CD1c-positive myeloid dendritic cell (primary cell): Measurements from ENCODE around the gene RB1.

Experiments
- DNase-seq: peaks from one replicate; pipeline ENCODE4 v3.0.0-alpha.2; 2016; ENCODE audit errors: extremely low spot score

Gene RB1

DNA sequence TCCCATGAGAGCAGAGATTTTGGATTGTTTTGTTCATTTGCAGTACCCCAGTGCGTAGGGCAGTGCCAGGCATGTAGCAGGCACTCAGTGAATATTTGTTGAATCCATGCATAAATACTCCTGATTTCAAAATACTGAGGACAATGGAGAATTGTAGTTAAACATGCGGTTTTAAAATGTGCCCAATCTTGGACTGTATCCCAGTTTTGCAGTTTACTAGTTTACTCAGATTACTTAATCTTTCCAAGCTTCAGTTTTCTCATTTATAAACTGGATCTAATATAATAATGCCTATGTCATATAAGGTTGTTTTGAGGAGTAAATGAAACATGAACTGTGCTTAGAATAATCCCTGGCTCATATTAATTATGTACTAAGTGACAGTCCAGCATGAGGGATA is 190.3 kb downstream of the RB1 start:
- no peak for DNase-seq

DNA sequence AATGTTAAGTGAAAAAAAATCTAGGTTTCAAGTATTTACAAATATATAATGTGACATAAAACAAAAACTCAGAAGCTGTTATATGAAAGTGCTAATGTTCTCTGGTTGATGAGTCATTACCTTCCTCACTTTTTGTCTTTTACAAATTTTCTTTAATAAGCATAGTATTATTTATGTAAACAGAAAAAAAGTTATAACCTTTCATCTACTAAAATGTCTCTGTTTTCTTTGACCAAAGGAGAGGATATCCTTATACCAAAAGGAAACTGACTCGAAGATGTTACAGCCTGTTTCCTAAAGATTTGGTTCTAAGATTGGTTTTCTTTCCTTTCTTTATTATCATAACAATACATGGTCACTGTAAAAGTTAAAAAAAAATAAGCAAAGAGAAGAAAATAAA is 191.3 kb downstream of the RB1 start:
- DNase-seq = no peak

DNA sequence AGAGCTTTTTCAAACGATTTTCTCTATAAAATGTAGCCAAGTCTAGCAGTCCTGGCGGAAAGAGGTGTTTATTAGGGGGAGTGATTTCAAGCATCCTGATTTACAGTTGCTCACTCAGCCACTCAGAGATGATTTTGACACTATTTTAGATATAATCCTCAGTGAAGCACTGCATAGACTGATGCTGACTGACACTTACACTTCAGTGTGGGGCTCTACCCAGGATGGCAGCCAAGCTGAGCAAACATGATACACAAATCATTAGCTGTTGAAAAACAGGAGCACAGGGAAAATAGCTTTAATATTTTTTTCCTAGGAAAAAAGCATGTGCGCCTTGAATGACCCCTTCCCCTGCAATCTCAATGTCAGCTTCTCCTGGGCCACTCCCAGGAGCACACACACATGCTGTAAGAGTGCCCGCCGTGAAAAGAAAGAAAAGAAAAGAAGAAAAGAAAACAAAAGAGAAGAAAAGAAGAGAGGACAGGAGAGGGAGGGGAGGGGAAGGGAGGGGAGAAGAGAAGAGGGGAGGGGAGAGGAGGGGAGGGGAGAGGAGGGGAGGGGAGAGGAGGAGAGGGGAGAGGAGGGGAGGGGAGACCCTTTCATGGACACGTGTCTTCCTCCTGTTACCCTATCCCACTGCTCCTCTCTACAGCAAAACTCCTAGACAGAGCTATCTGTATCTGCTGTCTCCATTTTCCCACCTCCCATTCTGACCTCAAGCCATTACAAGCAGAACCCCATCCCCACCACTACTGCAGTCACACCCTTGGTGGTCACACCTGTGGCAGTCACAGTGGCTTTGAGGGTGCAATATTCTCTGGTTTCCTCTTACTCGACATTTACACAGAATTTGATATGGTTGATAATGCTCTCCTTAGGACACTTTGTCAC is 193.0 kb downstream of the RB1 start:
- DNase-seq = no peak

DNA sequence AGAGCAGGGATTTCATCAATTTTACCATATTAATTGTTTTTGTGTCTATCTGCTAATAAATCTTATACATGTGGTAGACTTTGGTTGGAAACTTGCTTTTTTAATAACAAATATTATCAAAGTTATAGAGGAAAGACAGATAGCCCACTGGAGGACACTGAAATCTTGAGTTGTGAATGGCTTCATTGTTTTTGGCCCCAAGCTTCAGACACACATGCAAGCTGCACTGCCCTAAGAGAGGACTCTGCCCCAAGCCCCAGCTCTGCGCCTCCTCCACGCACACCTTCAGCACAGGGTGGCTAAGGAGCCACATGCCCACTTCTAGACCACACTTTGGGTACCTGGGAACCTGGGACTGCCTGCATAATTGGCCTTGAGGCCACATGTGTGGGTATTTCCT is 194.1 kb downstream of the RB1 start:
- no peak for DNase-seq

DNA sequence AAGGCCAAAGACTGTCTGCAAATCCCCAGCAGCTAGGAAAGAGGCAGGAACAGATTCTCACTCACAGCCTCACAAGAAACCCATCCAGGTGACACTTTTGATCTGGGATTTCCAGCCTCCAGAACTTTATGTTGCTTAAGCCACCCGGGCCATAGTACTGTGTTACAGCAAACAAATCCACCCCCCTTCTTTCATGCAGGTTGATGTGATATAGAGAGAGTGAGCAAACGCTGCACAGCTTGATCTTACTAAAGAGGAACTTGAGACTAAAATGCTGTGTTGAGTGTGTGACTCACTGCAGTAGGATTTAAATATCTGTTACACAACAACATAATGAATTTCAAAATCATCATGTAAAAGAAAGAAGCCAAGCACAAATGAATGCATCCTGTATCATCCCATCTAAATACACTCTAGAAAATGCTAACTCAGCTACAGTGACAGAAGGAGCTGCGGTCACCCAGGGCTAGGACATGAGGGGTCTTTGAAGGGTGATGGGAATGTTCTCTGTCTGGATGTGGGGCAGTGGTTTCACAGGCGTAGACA is 197.2 kb downstream of the RB1 start:
- peak; percentile 90 for DNase-seq

DNA sequence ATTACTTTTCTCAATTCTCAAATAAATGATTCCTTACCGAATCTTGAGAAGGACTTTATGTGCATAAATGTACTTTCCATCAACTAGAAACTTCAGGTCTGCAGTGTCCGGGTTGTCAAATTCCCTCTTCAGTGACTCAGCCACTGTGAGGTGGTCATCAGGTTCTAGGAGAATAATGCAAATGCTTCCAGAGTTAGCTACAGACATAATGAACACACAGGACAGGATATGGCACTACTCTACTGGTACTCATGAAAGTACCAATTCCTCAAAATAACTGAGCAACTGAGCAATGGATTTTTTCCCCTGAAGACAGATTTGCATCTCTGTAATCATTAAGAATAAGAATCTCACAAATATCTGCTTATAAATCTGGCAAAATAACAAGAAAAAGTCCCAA is 198.2 kb downstream of the RB1 start:
- peak; percentile 54 for DNase-seq

DNA sequence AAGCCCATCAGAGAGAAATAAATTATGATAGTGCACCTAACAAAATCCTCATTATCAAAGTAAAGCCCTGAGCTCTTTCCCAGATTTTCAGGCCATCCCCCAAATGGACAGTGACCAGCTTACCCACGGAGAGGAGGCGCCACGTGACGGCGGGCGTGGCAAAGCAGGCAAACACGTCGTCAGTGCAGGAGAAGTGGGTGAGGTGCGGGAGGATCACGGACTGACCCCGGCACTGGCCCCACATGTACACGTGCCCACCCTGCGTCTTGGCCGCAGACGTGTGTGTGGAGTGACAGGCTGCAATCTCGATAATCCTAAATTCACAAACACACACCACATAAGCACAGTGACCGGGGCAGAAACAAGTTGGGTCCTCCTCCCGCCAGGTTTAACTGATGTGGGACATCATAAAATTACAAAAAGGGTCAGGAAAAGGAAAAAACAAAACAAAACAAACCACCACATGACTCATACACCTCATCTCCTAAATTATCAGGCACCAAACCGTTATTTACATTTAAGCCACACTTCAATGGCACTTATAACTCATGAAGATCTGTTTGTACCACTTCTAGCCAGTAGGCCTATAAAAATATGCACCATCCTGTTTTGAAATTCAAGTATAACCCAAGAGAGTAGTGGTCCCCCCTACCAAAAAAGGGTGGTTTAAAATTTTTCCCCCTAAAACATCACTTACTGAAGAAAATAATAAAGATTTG is 199.2 kb downstream of the RB1 start:
- no peak for DNase-seq

DNA sequence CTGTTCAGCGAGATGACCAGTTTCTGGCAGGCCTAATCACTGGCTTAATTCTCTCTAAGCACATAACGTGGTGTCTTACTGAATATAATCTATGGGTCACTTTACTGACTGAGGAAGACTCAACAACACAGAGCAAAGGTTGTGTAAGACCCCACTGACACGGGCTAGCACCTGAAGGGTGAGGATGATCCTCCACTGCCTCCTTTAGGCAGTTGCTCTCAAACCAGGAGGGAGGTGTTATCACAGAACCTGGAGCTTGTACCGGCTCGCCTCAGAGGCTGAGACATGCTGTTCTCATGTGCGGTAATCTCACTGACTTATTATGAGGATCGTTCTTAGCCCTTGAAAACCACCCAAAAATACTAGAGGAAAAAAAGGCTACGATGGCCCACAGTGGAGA is 201.1 kb downstream of the RB1 start:
- no peak for DNase-seq

DNA sequence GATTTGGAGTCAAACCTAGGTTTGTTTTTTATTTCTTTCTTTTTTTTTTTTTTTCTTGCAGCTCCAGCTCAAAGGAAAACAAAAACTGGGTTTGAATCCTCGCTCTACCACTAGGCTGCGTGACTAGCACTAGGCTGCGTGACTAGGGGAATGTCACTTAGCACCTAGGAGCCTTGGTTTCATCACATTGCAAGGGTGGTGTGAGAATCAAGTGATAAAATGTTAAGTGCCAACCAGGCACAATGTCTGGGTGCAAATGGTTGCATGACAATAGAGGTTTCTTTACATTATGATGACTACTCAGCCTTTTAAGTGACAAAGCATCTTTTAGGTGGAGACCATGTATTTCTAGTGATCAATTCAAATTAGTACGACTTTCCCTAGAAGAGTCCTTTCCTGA is 201.5 kb downstream of the RB1 start:
- peak; percentile 46 for DNase-seq

DNA sequence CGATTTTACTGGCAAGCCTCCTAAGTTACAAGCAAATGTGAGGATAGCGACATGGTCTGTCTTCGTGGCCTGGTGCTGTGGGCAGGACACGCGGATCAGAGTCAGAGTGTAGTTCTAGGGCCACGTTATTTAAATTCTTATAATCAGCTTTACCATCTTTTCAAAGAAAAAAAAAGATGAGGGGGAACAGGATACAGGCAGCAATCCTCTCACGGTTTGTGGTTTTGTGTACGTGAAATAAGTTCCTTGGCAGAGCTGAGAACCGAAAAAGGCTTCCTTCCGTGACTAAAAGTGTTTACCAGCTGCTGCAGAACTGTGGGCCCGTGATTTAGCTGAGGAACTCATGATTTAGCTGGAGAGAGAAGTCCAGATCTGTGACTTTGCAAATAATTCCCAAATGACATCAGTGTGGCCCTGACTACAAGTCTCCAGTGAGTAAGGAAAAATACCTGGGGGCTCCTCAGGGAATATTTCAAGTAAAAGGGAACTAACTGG is 202.1 kb downstream of the RB1 start:
- DNase-seq = peak; percentile 93

DNA sequence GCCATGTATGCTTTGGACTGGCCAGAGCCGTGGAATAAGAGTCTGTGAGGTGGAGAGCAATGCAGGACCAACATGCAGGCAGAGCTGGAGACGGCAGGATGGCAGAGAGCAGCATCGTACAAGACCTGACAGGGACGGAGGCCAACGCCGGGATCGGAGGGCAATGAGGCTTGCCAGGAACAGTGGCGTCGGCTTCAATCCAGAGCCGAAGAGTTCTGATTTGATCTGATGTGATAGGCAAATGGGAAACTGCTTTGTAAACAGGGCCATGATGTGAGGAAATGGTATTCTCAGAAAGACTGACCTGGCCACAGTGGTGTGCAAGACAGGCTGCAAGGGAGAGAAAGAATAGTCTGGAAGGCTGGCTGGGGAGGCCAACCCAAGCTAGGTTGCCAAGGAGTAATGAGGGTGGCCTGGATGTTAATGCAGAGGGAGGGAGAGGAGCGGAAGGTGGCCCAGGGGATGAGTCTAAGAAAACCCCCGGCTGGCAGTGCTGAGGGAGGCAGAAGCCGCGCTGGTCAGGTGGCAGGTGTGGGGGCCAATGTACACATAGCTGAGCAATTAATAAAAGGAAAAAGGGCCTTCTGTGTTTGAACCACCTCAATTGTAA is 202.6 kb downstream of the RB1 start:
- no peak for DNase-seq

DNA sequence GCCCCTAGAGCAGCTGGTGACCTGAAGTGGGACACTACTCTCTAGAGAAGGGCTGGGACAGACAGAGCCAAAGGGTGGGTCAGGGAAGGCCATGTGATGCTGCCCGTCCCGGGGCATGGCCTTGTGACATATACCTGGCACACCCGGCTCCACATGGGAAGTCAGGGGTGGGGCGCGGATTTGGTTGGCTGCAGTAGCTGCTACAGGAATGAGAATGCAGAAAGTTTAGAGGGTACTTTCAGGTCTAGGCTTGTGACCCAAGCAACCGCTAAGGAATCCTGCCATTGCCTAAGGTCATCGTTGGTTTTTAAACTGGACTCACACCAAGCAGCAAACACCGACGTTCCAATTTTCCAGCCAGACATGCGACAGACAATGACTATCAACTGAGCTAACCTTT is 203.5 kb downstream of the RB1 start:
- DNase-seq = no peak

DNA sequence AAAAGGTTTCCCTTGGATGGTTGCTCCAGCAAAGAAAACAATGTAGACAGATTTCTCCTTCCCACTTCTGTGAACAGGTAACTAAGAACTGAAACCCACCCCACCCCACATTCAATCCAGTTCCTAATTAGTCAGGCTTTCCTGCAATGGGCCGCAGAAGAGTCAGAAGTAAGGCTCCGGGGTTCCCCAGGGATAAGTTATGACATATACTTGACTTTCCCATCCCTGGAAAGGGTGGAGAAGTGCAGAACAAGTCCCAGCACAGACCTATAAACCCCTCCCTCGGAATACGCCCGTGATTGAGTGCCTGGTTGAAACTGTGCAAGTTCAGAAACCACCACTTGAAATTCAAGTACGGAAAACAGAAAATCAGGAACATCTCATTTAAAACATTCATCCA is 204.5 kb downstream of the RB1 start:
- DNase-seq = peak; percentile 33

DNA sequence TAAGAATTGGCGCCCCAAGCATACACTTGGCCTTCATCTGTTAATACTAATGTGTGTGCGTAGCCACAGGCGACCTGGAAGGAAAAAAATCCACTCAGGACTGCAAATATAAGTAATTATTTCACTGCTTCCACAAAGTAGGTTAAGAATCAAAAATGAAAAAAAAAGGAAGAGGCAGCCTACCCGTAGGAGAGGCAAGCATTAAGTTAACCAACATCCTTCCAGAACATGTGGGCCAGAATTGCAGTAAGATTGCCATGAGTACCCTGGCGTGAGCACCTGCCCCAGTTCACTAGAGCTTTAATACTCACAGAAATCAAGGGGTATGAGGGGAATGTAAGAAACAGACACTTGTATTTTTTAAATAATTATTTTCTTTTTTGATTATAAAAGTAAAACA is 207.1 kb downstream of the RB1 start:
- no peak for DNase-seq

DNA sequence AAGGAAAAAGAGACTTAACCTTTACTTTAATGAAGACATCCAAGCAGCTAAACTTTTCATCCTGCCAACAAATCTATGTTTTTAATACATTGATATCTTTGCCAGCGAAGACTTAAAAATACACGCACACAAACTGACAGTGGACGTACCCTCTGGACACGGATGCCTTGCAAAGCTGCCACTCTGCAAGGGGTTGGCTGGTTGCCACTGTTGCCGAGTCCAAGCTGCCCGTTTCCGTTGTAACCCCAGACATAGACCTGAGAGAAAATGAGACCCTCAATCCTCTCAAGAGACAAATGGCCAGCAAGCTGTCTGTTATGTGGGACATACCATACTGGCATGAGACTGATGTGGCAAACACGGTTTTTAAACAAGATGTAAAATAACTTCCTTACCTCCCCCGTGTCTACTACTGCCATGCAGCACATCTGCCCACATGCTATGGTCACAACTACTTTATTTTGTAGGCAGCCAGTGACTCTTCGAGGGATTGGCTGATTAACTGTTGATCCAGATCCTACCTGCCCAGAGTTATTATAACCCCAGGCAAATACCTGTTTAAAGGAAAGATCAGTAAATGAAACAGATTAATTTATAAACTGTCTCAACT is 208.2 kb downstream of the RB1 start:
- DNase-seq = peak; percentile 14

DNA sequence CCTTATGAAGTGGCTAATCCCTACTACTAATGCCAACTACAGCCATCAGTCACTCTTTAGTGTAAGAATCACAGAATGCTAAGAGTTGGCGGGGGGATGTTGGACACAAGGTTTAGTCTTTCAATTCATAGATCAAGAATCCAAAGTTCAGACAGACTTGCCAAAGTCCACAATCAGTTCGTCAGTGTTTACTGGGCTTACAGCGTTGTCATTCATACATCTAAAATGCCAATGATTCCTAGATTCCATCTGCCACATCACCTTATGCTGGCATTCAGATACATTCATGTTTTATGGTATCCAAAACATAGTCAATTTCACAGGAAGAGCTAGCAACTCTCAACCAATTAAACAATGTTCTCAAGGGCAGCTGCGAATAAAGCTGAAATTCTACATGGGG is 211.2 kb downstream of the RB1 start:
- DNase-seq = no peak

DNA sequence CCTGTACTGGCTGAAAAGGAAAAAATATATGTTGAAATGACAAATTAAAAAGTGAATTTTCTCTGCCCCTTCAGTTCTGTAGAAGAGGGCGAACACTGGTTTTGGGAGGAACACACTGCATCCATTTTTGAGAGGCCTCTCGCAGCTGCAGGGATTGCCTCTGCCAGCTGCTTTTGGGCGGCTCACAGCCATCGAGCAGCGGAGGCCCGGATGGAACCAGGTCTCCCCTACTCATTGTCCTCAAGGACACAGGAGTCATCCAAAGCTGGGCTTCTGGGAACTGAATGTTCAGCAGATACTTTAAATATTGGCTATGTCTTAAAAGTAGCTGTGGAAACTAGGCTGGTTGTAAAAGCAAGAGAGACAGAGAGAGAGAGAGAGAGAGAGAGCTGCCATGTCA is 212.2 kb downstream of the RB1 start:
- no peak for DNase-seq

DNA sequence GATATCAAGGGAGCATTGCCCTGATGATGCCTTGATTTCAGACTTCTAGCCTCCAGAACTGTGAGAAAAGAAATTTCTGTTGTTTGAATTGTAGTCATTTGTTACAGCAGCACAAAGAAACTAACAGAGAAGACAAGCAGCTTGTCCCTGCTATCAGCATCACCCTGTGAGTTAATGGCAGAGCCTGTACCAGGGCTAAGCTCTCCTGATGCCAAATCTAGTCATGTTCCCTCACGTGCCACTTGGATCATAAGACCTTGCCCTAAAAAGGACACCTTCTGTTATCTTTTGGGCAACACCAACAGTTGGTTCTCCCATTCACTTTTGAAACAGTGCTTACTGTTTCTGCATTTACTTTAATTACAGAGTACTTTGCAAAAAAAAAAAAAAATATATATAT is 214.5 kb downstream of the RB1 start:
- DNase-seq = no peak

DNA sequence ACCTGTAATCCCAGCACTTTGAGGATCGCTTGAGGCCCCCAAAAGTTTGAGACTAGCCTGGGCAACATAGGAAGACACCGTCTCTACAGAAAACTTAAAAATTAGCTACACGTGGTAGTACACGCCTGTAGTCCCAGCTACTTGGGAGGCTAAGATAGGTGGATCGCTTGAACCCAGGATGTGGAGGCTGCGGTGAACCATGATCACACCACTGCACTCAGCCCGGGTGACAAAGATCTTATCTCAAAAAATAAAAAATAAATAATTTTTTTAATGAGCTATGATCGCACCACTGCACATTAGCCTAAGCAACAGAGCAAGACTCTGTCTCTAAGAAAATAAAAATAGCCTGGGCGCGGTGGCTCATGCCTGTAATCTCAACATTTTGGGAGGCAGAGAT is 222.7 kb downstream of the RB1 start:
- DNase-seq = no peak

DNA sequence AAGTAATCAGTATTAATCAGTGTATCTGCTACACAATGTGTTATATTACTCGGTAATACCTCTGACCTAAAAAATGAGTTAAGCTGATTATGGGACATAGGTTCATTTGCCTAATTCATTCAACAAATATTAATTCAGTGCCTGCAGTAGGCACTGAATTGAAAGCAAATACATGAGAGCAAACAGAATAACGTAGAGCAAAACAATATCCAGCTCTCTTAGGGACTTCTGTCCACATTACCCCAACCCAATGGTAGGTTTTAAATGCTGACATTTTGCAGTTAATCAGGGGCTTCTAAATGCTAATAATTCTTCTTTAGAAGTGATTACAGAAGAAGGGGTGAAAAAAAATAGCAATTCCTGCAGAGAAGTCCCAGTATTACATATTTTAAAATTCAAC is 224.4 kb downstream of the RB1 start:
- DNase-seq = no peak

DNA sequence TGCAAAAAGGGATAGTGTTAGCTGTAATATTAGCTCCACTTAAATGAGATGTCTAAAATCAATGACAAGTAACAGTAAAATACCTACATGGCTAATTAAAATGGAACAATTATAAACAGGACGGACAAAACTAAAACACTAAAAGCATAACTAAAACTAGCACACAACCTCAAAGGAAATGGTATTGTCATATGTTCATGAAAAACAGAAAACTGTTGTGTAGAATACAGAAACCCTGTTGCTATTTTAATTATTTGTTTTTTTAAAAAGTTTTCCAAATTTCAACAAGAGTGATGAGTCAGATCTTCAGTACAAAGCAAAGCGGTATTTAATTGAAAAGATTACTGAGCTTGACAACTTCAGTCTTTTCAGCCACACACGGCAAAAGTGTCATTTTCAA is 225.2 kb downstream of the RB1 start:
- DNase-seq = no peak

DNA sequence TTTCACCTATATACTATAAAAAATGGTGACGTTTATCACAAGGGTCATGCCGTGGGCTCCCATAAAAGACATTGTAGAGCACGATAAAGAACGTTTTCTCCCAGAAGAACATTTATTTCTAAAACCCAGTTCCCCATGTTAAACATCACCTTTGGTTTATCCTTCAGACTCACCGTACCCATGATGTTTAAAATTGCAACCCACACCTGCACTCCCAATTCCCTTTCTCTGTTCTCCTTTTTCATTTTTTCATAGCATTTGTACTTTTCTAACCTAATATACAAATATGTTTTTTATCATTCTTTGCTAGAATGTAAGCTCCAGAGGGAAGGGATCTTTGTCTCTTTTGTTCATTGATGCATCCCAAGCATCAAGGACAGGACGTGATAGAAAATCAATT is 227.3 kb downstream of the RB1 start:
- DNase-seq = no peak
